Esophagus squamous epithelium (tissue), 4 donors: ENCODE data around the gene OBI1.

Experiments
- CTCF ChIP-seq, 6 experiments: fragments of 450-650 bp in 4 of 6; fragments of 200-600 bp in 2 of 6; sonication (generic) in 2 of 6; IDR thresholded peaks; one replicate each; pipeline ENCODE4 v1.5.1; 2016 to 2019; ENCODE audit warnings: antibody characterized with exemption in 6 of 6, mild to moderate bottlenecking in 4 of 6, moderate library complexity in 4 of 6
- POLR2A ChIP-seq, 4 donors: fragments of 450-650 bp; IDR thresholded peaks; one replicate each; pipeline ENCODE4 v1.6.1; 2017; ENCODE audit warnings: antibody characterized with exemption in 4 of 4, mild to moderate bottlenecking in 4 of 4, moderate library complexity in 3 of 4

GRCh38 chr13:78700121-78700910, 41.4 kb upstream of the OBI1 start:
- TF ChIP-seq CTCF (IDR thresholded peaks at IDR 0.05) (no peak), POLR2A (IDR thresholded peaks at IDR 0.05) (no peak)
